H1 (cell line): ENCODE results near the gene FAM210A. TPM values are rescaled to one million over a fixed set of nuclear protein-coding genes. Genes with fewer than 3 reads are reported as not detected.

Experiments used
- CTCF ChIA-PET: fragments of 300-600 bp; sonication (Branson Sonifier 250); formaldehyde crosslinking; loops from one replicate; lab custom pipeline; 2021; ENCODE audit not compliant: partially characterized antibody; lab: Charles Lee
- POLR2A ChIA-PET: fragments of 300-600 bp; sonication (Branson Sonifier 250); formaldehyde crosslinking; loops from one replicate; lab custom pipeline; 2021; ENCODE audit warnings: inconsistent platforms; ENCODE audit not compliant: partially characterized antibody; lab: Charles Lee
- DNase-seq, 2 experiments: peaks; one replicate each; pipeline versions ENCODE4 v3.0.0 to v3.0.0-alpha.2; 2010 to 2022; ENCODE audit warnings: low spot score in 2 of 2, low read depth in 1 of 2, mixed read lengths in 1 of 2
- FAIRE-seq: peaks from 2 replicates; lab custom pipeline; 2011; peaks lifted over from hg19 to GRCh38; lab: Jason Lieb, UNC
- H2AFZ ChIP-seq: 2 replicates; pipeline ENCODE4 v1.8.1; 2012; ENCODE audit warnings: low read length, inconsistent platforms
- H2AK5ac ChIP-seq: 2 replicates; pipeline ENCODE4 v1.6.1; 2013; ENCODE audit warnings: low read depth, low read length
- H2BK120ac ChIP-seq: replicated peaks from 2 replicates; pipeline ENCODE3; 2013; ENCODE audit warnings: low read depth, low read length, inconsistent platforms
- H2BK12ac ChIP-seq: 2 replicates; pipeline ENCODE4 v1.6.1; 2013; ENCODE audit warnings: low read depth, low read length
- H2BK15ac ChIP-seq: 2 replicates; pipeline ENCODE4 v1.6.1; 2013; ENCODE audit warnings: low read length
- H2BK20ac ChIP-seq: 2 replicates; pipeline ENCODE4 v1.6.1; 2013; ENCODE audit warnings: low read length
- H2BK5ac ChIP-seq: 2 replicates; pipeline ENCODE4 v1.6.1; 2013; ENCODE audit warnings: low read depth, low read length
- H3K14ac ChIP-seq: 2 replicates; pipeline ENCODE4 v1.6.1; 2013; ENCODE audit warnings: inconsistent platforms; ENCODE audit not compliant: insufficient read length
- H3K18ac ChIP-seq: 2 replicates; pipeline ENCODE4 v1.6.1; 2013; ENCODE audit warnings: low read length; ENCODE audit errors: extremely low read depth
- H3K23ac ChIP-seq: 2 replicates; pipeline ENCODE4 v1.6.1; 2013; ENCODE audit warnings: inconsistent platforms; ENCODE audit not compliant: insufficient read length
- H3K23me2 ChIP-seq: 2 replicates; pipeline ENCODE4 v1.6.1; 2013; ENCODE audit warnings: low read depth, low read length
- H3K27ac ChIP-seq: 2 replicates; pipeline ENCODE4 v1.6.1; 2011; ENCODE audit warnings: low read depth, low read length, inconsistent platforms
- H3K27me3 ChIP-seq, 4 experiments: replicated peaks in 1 of 4; 1 replicate in 1 of 4; 2 replicates in 3 of 4; pipeline versions ENCODE4 v1.6.1 to v1.8.1; 2011 to 2013; ENCODE audit warnings: low read length in 3 of 4, mild to moderate bottlenecking in 3 of 4, inconsistent platforms in 2 of 4, mixed read lengths in 2 of 4, moderate library complexity in 1 of 4; ENCODE audit not compliant: control insufficient read depth in 3 of 4, insufficient read depth in 3 of 4; ENCODE audit errors: extremely low read depth in 1 of 4
- H3K36me3 ChIP-seq, 4 experiments: 2 replicates each; pipeline versions ENCODE4 v1.6.1 to v1.8.1; 2011 to 2013; ENCODE audit warnings: mild to moderate bottlenecking in 4 of 4, low read length in 3 of 4, moderate library complexity in 2 of 4, control low read depth in 1 of 4, inconsistent platforms in 1 of 4; ENCODE audit not compliant: insufficient read depth in 4 of 4, control insufficient read depth in 2 of 4
- H3K4ac ChIP-seq: replicated peaks from 2 replicates; pipeline ENCODE3; 2013; ENCODE audit warnings: low read length, low read depth, mixed read lengths, inconsistent platforms; ENCODE audit not compliant: insufficient read length
- H3K4me1 ChIP-seq, 4 experiments: replicated peaks in 1 of 4; 1 replicate in 1 of 4; 2 replicates in 3 of 4; pipeline versions ENCODE4 v1.6.1 to v1.8.1; 2011 to 2013; ENCODE audit warnings: low read length in 3 of 4, inconsistent platforms in 2 of 4, mixed read lengths in 1 of 4; ENCODE audit not compliant: insufficient read depth in 4 of 4, control insufficient read depth in 3 of 4
- H3K4me2 ChIP-seq, 2 experiments: 2 replicates each; pipeline versions ENCODE4 v1.6.1 to v1.8.1; 2011 to 2013; ENCODE audit warnings: low read depth in 2 of 2, low read length in 2 of 2, control low read depth in 1 of 2, inconsistent platforms in 1 of 2, mild to moderate bottlenecking in 1 of 2; ENCODE audit not compliant: insufficient read depth in 1 of 2
- H3K4me3 ChIP-seq, 4 experiments: fragments of 200-600, 300-600 bp in 1 of 4; sonication (generic), shearing (Covaris generic), sonication (Bioruptor Twin) in 1 of 4; 2 replicates each; pipeline versions ENCODE4 v1.5.1 to v1.8.1; 2011 to 2016; ENCODE audit warnings: low read length in 4 of 4, low read depth in 3 of 4, control low read depth in 2 of 4, inconsistent platforms in 2 of 4, mild to moderate bottlenecking in 2 of 4, mixed read lengths in 1 of 4, moderate library complexity in 1 of 4; ENCODE audit not compliant: insufficient read depth in 2 of 4; ENCODE audit errors: extremely low read depth in 1 of 4
- H3K56ac ChIP-seq: replicated peaks from 2 replicates; pipeline ENCODE3; 2013; ENCODE audit warnings: low read depth, mild to moderate bottlenecking, mixed read lengths, low read length, inconsistent platforms; ENCODE audit not compliant: insufficient read length
- H3K79me1 ChIP-seq: 2 replicates; pipeline ENCODE4 v1.6.1; 2013; ENCODE audit warnings: low read depth, low read length, control low read depth
- H3K79me2 ChIP-seq, 2 experiments: 2 replicates each; pipeline versions ENCODE4 v1.6.1 to v1.8.1; 2012 to 2013; ENCODE audit warnings: low read length in 2 of 2, mild to moderate bottlenecking in 2 of 2, inconsistent platforms in 1 of 2; ENCODE audit not compliant: insufficient read depth in 2 of 2, control insufficient read depth in 1 of 2
- H3K9ac ChIP-seq, 4 experiments: replicated peaks in 1 of 4; 1 replicate in 1 of 4; 2 replicates in 3 of 4; pipeline versions ENCODE4 v1.6.1 to v1.8.1; 2011 to 2013; ENCODE audit warnings: low read depth in 3 of 4, low read length in 3 of 4, control low read depth in 2 of 4, mild to moderate bottlenecking in 2 of 4, moderate library complexity in 2 of 4, inconsistent platforms in 1 of 4; ENCODE audit errors: extremely low read depth in 1 of 4
- H3K9me3 ChIP-seq, 2 experiments: 2 replicates each; pipeline versions ENCODE4 v1.6.1 to v1.8.1; 2012 to 2013; ENCODE audit warnings: mild to moderate bottlenecking in 2 of 2, moderate library complexity in 2 of 2, control low read depth in 1 of 2, inconsistent platforms in 1 of 2, low read depth in 1 of 2, low read length in 1 of 2, mixed read lengths in 1 of 2; ENCODE audit not compliant: insufficient read depth in 2 of 2
- H4K20me1 ChIP-seq, 2 experiments: replicated peaks in 1 of 2; 2 replicates each; pipeline versions ENCODE3 to v1.8.1; 2011 to 2013; ENCODE audit warnings: inconsistent platforms in 2 of 2, low read length in 2 of 2, mild to moderate bottlenecking in 1 of 2; ENCODE audit not compliant: insufficient read depth in 2 of 2, control insufficient read depth in 1 of 2
- H4K5ac ChIP-seq: 2 replicates; pipeline ENCODE4 v1.6.1; 2013; ENCODE audit warnings: low read length, low read depth, mixed read lengths, inconsistent platforms; ENCODE audit not compliant: insufficient read length
- H4K8ac ChIP-seq: 2 replicates; pipeline ENCODE4 v1.8.0; 2013; ENCODE audit warnings: mild to moderate bottlenecking, moderate library complexity, low read length, inconsistent platforms; ENCODE audit not compliant: insufficient read depth; ENCODE audit errors: extremely low read depth
- H4K91ac ChIP-seq: replicated peaks from 2 replicates; pipeline ENCODE3; 2013; ENCODE audit warnings: low read length, mixed read lengths, inconsistent platforms; ENCODE audit not compliant: insufficient read length
- CEBPB ChIP-seq: IDR thresholded peaks from 2 replicates; pipeline ENCODE4 v1.6.1; 2012; ENCODE audit warnings: low read depth, low read length
- CHD2 ChIP-seq: IDR thresholded peaks from 2 replicates; pipeline ENCODE4 v1.6.1; 2012; ENCODE audit warnings: low read length, improper control_type of control experiment
- CTBP2 ChIP-seq: IDR thresholded peaks from 2 replicates; pipeline ENCODE4 v1.7.0; 2011; ENCODE audit warnings: borderline replicate concordance, mild to moderate bottlenecking, moderate library complexity, mixed read lengths, low read length; ENCODE audit not compliant: insufficient read depth, insufficient read length
- EZH2 ChIP-seq: fragments of 200-600 bp; sonication (generic); IDR thresholded peaks from 2 replicates; pipeline ENCODE4 v1.7.1; 2012; ENCODE audit warnings: low read depth, mild to moderate bottlenecking, moderate library complexity, low read length, inconsistent platforms; ENCODE audit not compliant: severe bottlenecking
- JUN ChIP-seq: IDR thresholded peaks from 2 replicates; pipeline ENCODE4 v1.6.1; 2011; ENCODE audit warnings: low read depth, mild to moderate bottlenecking, improper control_type of control experiment, low read length
- KDM4A ChIP-seq: IDR thresholded peaks from one replicate; pipeline ENCODE4 v1.7.1; 2012; ENCODE audit warnings: low read depth, mild to moderate bottlenecking, moderate library complexity, low read length, inconsistent platforms; ENCODE audit not compliant: severe bottlenecking
- MAFK ChIP-seq: IDR thresholded peaks from 2 replicates; pipeline ENCODE4 v1.6.1; 2012; ENCODE audit warnings: low read depth, mild to moderate bottlenecking, improper control_type of control experiment, low read length
- NANOG ChIP-seq: IDR thresholded peaks from 2 replicates; pipeline ENCODE4 v1.6.1; 2011; ENCODE audit warnings: low read length, low read depth, mild to moderate bottlenecking, inconsistent platforms; ENCODE audit not compliant: insufficient read depth, poor library complexity, severe bottlenecking
- PHF8 ChIP-seq: fragments of 200-600 bp; sonication (generic); conservative IDR thresholded peaks from 2 replicates; pipeline ENCODE4 v1.7.1; 2012; ENCODE audit warnings: low read depth, mild to moderate bottlenecking, inconsistent platforms, low read length, moderate library complexity
- RAD21 ChIP-seq, 2 experiments: IDR thresholded peaks in 1 of 2; conservative IDR thresholded peaks in 1 of 2; 2 replicates each; pipeline ENCODE4 v1.6.1; 2011; ENCODE audit warnings: low read depth in 2 of 2, low read length in 2 of 2, improper control_type of control experiment in 1 of 2, inconsistent platforms in 1 of 2, mild to moderate bottlenecking in 1 of 2, moderate library complexity in 1 of 2
- RXRA ChIP-seq: IDR thresholded peaks from 2 replicates; pipeline ENCODE4 v1.6.1; 2011; ENCODE audit warnings: low read depth, mild to moderate bottlenecking, low read length, moderate library complexity; ENCODE audit not compliant: insufficient read depth
- SP1 ChIP-seq: IDR thresholded peaks from 2 replicates; pipeline ENCODE4 v1.6.1; 2011; ENCODE audit warnings: low read depth, low read length
- TAF1 ChIP-seq: IDR thresholded peaks from 2 replicates; pipeline ENCODE4 v1.6.1; 2011; ENCODE audit warnings: mild to moderate bottlenecking, low read depth, low read length
- WGBS, 2 experiments: shearing (Covaris generic) in 1 of 2; methylation state at CpG; one replicate each; pipeline versions ENCODE4 v1.1.6 to v1.1.7; 2013 to 2015; ENCODE audit warnings: low lambda C conversion rate in 2 of 2, mixed read lengths in 2 of 2, inconsistent platforms in 1 of 2, low coverage in 1 of 2, missing lambda C conversion rate in 1 of 2; ENCODE audit not compliant: insufficient replicate concordance in 2 of 2, insufficient coverage in 1 of 2, insufficient read length in 1 of 2; ENCODE audit errors: extremely low coverage in 1 of 2, missing lambda C conversion rate in 1 of 2; 5-methylcytosine and 5-hydroxymethylcytosine counted together
- polyA plus RNA-seq, 7 experiments: library from polyadenylated mRNA; depleted of rRNA in 3 of 7; stranded (reverse) in 5 of 7; unstranded in 2 of 7; fragments of >200 nt in 5 of 7; fragments of 200-250 nt in 2 of 7; gene quantifications; 1 replicate in 5 of 7; 2 replicates in 1 of 7; 4 replicates in 1 of 7; pipeline versions ENCODE4 v1.2.1 to v1.2.3, GENCODE V29; 2011 to 2013; ENCODE audit warnings: missing spikeins in 2 of 7, mixed read lengths in 2 of 7
- total RNA-seq: library from RNA; stranded (reverse); fragmentation: NEBNext Ultra II Directional; extraction: Animal tissue kit (Norgen Biotek cat#: 25700); gene quantifications from 2 replicates; pipeline ENCODE4 v1.2.1, GENCODE V29; 2021

Gene FAM210A
- total and polyA plus RNA-seq, 2 of the 8 experiments (the other 6 are each of a cell fraction or from before 2014, with no cell fraction given), result 8.2 to 25.4 TPM

DNA sequence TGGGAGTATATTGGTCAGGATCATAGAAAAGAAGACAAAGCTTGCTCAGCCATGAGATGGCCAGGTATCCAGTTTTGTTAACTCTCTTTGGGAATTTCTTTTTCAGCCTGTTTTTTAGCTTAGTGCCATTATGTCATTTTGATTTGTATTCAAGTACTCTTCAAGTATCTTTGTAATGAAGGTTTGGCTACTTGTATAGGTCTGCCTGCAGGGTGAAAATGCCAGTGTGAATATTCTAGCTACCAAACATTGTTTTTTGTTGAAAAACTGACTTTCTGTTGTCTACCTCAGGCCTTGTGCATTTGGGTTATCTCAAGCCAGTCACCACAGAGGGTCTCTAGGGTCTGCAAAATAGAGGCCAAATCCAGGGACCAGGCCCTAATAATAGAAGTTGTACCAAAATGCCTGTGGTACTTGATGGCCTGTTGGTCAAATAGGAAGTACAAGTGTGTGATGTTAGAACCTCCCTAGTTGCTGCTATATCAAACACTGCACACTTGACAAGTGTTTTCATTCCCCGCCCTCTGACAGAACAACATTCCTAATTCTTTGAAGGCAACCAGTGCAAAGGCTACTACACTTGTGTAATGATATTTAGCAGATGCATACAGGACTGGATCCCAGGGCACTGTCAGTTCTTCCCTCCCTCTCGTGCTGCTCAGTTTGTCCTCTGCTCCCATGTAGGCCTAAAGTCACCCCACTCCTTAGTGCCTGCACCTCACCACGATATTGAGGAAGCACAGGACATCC lies 36.5 kb upstream of the FAM210A start:
- peaks cover 0 to 35% (median 10%) of the 10 kb centered on the region in 4 experiments; a peak in 6 of 8 replicates for H3K36me3 ChIP-seq
- no peak overlapping the region for H4K8ac ChIP-seq
- H3K9me3 ChIP-seq, result peaks cover 14 to 25% of the 10 kb centered on the region in 2 experiments
- H3K4me2 ChIP-seq, result no peak overlapping the region
- H3K14ac ChIP-seq, result no peak overlapping the region
- H3K27ac ChIP-seq, result no peak overlapping the region
- no peaks in the 10 kb centered on the region for H3K4me1 ChIP-seq
- ChIA-PET CTCF (no interaction called here), POLR2A (interaction anchor here (1.7 kb wide), 1 partner anchor 14 kb away, joined by 4 read pairs; no protein-coding TSS in a partner anchor)
- H2AK5ac ChIP-seq, result no peak overlapping the region
- no peak overlapping the region for H4K5ac ChIP-seq
- no peak overlapping the region for H3K18ac ChIP-seq
- no peak overlapping the region for H4K91ac ChIP-seq
- no peaks in the 10 kb centered on the region for H3K27me3 ChIP-seq
- no peak overlapping the region for H3K9ac ChIP-seq
- no peak overlapping the region for H2BK20ac ChIP-seq
- no peak overlapping the region for H2BK12ac ChIP-seq
- no peaks in the 10 kb centered on the region for H3K79me2 ChIP-seq
- no peak overlapping the region for H2BK15ac ChIP-seq
- FAIRE-seq, result no peak
- no peak overlapping the region for H3K4me3 ChIP-seq
- no peaks in the 10 kb centered on the region for H3K23me2 ChIP-seq
- no peak overlapping the region for H2AFZ ChIP-seq
- no peak for DNase-seq
- no peak overlapping the region for H2BK5ac ChIP-seq
- WGBS, 2 experiments, result 95% methylated on average over 3 of the region's 3 CpGs; no CpG with 5 or more reads in 1 of the 2 experiments
- H3K79me1 ChIP-seq, result no peaks in the 10 kb centered on the region
- no peak overlapping the region for H3K56ac ChIP-seq
- no peaks in the 10 kb centered on the region for H4K20me1 ChIP-seq
- H2BK120ac ChIP-seq, result no peak overlapping the region
- no peak overlapping the region for H3K23ac ChIP-seq
- no peak overlapping the region for H3K4ac ChIP-seq
- no peak for TF ChIP-seq JUN
- no peak for TF ChIP-seq RXRA
- no peak for TF ChIP-seq MAFK
- TF ChIP-seq RAD21 (IDR thresholded peaks at IDR 0.05 in 1 of 2, conservative IDR thresholded peaks at IDR 0.05 in 1 of 2; ENCODE audit: low read depth in 2 of 2, low read length in 2 of 2), result no peak
- TF ChIP-seq EZH2, result no peak
- no peak for TF ChIP-seq NANOG
- no peak for TF ChIP-seq PHF8
- TF ChIP-seq CEBPB, result no peak
- TF ChIP-seq SP1, result no peak
- TF ChIP-seq KDM4A, result no peak
- TF ChIP-seq CTBP2, result no peak
- TF ChIP-seq CHD2, result no peak
- no peak for TF ChIP-seq TAF1
